ENCODE results near the gene KCNH1.
A peak's percentile ranks its signal among the peaks of the same experiment; 100 is the strongest.

KCNH1 gene

GRCh38 chr1:210648588-210649269 lies 485.2 kb downstream of the KCNH1 start:
- H3K4me3 ChIP-seq (ENCODE audit: control insufficient read depth, low read depth, low read length), result no peak overlapping the region
- DNase-seq (ENCODE audit: low read depth), result no peak
- no peak for TF ChIP-seq CTCF (conservative IDR thresholded peaks at IDR 0.05; ENCODE audit: control insufficient read depth, insufficient read depth, low read depth, low read length)

GRCh38 chr1:210647406-210648333 lies 486.3 kb downstream of the KCNH1 start:
- TF ChIP-seq CTCF (conservative IDR thresholded peaks at IDR 0.05; ENCODE audit: control insufficient read depth, insufficient read depth, low read depth, low read length), result no peak
- H3K4me3 ChIP-seq (ENCODE audit: control insufficient read depth, low read depth, low read length), result no peak overlapping the region
- DNase-seq (ENCODE audit: low read depth), result peak; percentile 43

- no peak for DNase-seq (ENCODE audit: low read depth)
- no peak for TF ChIP-seq CTCF (conservative IDR thresholded peaks at IDR 0.05; ENCODE audit: control insufficient read depth, insufficient read depth, low read depth, low read length)
- H3K4me3 ChIP-seq (ENCODE audit: control insufficient read depth, low read depth, low read length), result no peak overlapping the region
These were observed 487.7 kb downstream of the KCNH1 start for GRCh38 chr1:210646258-210646616.

GRCh38 chr1:210645582-210646257 lies 488.2 kb downstream of the KCNH1 start:
- DNase-seq (ENCODE audit: low read depth), result no peak
- H3K4me3 ChIP-seq (ENCODE audit: control insufficient read depth, low read depth, low read length), result no peak overlapping the region
- TF ChIP-seq CTCF (conservative IDR thresholded peaks at IDR 0.05; ENCODE audit: control insufficient read depth, insufficient read depth, low read depth, low read length), result no peak

- no peak for TF ChIP-seq CTCF (conservative IDR thresholded peaks at IDR 0.05; ENCODE audit: control insufficient read depth, insufficient read depth, low read depth, low read length)
- no peak overlapping the region for H3K4me3 ChIP-seq (ENCODE audit: control insufficient read depth, low read depth, low read length)
- DNase-seq (ENCODE audit: low read depth), result no peak
These were observed 492.4 kb downstream of the KCNH1 start for GRCh38 chr1:210641582-210641981.

GRCh38 chr1:210635108-210635507 lies 498.8 kb downstream of the KCNH1 start:
- no peak overlapping the region for H3K4me3 ChIP-seq (ENCODE audit: control insufficient read depth, low read depth, low read length)
- no peak for DNase-seq (ENCODE audit: low read depth)
- no peak for TF ChIP-seq CTCF (conservative IDR thresholded peaks at IDR 0.05; ENCODE audit: control insufficient read depth, insufficient read depth, low read depth, low read length)
